ENCODE measurements around the gene OR10AD1.
"Not testable (repeated sequence)": the region's sequence is repeated elsewhere in the genome, so short reads cannot be mapped to it uniquely, and the experiment has no call there.

The OR10AD1 gene

DNA sequence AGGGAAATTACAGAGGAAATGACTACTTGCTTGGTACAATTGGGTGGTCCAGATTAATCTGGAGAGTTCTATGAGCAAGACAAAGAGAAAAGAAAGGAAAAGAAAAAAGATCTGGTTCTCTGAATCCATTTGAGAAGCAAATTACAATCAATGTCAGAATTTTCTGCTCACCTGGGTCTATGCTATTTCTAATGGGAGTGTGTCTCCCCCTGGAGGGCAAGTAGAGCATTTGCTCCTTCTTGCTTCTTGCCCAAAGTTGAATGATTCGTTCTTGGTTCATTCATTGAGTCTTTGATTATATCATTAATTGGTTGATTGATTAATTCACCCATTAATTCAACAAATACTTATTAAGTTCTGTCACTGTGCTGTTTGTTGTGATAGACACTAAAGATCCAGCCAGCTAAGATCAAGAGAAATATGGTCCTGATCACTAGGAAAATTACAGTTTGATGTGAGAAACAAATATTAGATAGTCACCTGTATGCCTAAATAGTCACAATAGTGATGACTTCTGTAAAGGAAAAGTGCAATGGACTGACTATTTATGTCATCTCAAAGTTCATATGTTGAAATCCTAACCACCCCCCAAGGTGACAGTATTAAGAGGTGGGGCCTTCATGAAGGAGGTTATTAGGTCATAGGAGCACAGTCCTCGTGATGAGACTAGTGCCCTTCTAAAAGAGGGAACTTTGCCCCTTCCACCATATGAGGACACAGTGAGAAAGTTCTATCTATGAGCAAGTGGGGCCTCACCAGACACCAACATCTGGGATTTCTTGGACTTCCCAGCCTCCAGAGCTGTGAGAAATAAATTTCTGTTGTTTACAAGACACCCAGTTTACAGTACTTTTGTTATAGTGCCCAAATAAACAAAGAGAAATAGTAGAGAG is 37.8 kb downstream of the OR10AD1 start:
- Histone ChIP-seq H3K4me3 (no peak overlapping the region), H3K27ac (no peak overlapping the region)

DNA sequence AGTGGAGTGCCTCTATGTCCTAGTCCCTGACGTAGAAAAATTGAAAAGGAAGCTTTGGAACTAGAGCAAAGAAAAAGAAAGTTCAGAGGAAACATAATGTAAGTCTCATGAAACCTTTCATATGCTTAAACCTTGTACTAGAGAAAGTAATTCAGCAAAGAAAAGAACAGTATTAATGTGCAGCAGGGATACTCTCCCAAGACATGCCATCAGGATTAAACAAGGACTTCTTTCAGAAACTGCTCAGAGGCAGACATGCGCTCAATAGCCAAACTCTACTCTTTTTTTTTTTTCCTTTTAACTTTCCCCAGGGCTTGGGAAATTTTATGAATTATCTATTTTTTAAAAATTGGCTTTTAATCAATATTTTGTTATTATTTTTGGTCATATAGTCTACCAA is 38.6 kb downstream of the OR10AD1 start:
- H3K27ac ChIP-seq, result no peak overlapping the region
- H3K4me3 ChIP-seq, result no peak overlapping the region

DNA sequence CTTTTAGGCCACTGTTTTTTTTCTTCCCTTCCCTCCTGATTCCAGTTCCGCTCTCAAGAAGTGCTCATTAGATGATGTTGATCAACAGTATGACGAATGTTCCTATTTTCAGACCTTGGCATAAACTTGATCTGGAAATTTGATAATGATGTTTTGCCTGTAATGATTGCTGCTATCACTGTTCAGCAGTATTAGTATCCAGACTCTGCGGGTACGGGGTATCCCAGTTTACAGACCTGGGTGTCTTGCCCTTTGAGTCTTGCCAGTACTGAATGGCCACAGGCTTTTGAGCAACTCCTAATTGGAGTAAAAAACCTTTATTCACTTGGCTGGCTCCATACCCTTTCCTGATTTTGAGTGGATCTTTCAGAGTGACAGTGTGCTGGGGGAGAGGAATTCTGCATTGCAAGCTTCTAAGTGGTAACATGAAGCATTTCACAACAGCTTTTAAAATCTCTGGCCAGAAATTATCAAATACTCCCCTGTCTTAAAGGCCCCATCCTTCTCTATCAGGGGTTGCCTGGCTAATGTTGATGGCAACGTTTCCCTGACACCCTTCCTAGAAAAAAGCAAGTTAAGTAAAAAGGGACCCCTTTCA is 39.8 kb downstream of the OR10AD1 start:
- no peak overlapping the region for H3K27ac ChIP-seq

DNA sequence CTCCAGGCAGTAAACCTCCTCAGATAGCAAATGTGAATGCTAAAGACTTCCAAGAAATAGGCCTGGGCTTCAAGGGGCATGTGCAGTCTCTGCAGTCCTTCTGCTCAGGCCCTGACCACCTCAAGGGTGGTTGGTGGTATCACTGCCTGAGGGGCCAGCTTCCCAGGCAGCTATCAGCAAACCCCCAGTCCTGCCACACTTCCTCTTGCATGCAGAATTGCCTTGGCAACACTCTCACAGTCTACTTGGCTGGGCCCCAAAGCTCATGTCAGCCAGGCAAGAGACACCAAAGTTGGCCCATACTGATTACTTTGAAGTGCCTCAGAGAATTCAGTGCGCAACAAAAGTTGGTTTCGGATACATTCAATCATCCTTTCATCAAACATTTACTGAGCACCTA is 42.3 kb downstream of the OR10AD1 start:
- H3K4me3 ChIP-seq, result no peak overlapping the region
- H3K27ac ChIP-seq, result no peak overlapping the region

More for the DNA sequence above, 39.8 kb downstream of the OR10AD1 start:
- no peak overlapping the region for H3K4me3 ChIP-seq

DNA sequence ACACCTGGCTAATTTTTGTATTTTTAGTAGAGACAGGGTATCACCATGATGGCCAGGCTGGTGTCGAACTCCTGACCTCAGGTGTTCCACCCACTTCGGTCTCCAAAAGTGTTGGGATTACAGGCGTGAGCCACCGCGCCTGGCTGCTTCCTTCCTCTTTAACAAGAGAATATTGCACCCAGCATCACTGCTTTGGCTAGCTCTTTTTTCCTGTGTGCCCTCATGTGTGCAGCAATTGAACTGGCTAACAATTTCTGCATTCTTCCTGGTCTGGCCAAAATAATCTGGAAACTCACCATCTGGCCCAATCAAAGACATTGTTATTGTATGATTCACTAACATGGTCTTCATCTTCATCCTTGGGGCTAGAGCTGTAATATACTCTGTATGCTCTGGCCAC is 43.0 kb downstream of the OR10AD1 start:
- Histone ChIP-seq H3K27ac (no peak overlapping the region), H3K4me3 (no peak overlapping the region)

DNA sequence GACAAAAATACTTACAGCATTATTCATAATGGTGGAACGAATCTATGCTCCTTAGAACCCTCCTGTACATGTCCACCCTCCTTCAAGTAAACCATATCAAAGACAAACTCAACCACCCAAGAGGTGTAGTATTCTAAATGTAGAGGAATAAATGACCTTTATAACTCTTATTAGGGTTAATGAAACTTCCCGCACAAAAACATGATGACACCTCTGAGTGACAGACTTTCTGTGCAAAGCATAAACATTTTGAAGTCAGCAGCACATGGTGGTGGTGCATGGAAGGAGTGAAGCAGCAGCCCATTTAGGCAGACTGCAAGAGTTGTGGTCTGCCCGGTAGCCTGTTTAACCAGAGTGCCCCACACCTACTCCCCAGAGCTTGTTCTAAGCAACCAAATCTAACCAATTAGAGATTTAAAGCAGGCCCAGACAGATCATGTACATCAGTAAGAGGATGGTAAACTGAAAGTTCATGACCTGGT is 45.2 kb downstream of the OR10AD1 start:
- Histone ChIP-seq H3K27ac (peak overlapping the region in 19 of 21 experiments; percentile 34 to 91 (median 85)), H3K4me3 (peak overlapping the region; percentile 64 to 94 (median 89))

DNA sequence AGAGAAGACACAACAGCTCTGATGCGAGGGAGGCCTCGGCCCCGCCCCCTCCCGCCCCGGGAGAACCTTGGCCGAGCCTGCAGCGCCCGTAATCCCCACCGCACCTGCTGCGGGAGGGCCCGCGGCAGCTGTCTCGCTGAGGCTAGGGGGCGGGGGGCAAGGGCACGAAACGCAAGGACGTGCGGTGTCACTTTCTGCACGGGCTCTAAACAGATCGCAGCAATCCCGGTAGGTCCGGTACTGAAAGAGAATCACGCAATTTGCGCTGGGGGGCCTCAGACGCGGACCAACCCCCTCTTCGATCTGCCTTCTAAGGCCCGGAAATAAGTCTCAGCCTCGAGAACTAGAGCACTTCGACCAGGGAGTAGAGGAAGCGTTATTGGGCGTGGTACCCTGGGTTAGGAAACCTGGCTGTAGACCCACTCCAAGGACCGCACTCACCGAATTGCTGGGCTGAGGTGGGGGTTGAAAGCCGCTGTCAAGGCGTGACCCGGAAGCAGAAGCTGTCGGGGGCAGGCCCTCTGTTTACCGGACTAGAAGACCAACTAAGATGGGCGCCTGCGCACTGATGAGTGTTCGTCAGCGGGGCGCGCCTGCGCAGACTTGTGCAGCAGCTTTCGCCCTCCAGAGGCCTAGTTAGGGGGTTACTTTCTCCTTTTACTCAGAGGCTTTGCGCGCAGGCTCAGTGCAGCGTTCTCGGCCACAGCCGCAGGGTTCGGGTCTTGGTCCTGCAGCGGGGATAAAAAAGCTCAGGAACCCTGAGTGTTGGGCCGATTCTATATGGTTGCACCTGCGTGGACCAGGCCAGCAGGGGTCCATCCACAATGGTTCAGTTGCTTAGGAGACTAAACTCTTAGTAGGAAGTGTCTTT is 45.8 kb downstream of the OR10AD1 start, which contains the start of gene ASB8:
ASB8 (minus strand) TSS at position 498 of the 871 bp plus-strand sequence. CDS start 4,019 bp downstream, outside the sequence.
- peak within 1 kb of the TSS in 20 of 21 experiments; percentile 67 to 91 (median 85) for H3K27ac ChIP-seq
- peak within 1 kb of the TSS; percentile 64 to 94 (median 89) for H3K4me3 ChIP-seq

DNA sequence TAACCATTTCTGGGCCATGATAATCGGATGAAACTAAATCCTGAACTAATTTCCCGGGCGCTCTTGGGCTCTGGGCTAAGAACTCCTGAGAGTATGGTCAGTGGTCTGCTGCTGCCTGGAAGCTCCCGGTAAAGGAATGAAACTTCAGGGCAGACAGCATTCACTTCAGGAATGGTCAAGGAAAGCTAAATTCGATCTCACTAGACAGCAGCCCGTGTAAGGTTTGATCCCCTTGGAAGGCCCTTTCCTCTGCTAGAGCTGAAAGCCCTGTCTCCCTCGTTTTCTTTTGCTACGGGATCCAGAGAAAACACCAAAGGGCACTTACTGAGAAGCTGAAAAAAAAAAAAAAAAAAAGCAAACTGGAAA is 46.5 kb downstream of the OR10AD1 start:
- Histone ChIP-seq H3K27ac (peak overlapping the region in 19 of 21 experiments; percentile 67 to 91 (median 85)), H3K4me3 (peak overlapping the region; percentile 64 to 94 (median 89))

DNA sequence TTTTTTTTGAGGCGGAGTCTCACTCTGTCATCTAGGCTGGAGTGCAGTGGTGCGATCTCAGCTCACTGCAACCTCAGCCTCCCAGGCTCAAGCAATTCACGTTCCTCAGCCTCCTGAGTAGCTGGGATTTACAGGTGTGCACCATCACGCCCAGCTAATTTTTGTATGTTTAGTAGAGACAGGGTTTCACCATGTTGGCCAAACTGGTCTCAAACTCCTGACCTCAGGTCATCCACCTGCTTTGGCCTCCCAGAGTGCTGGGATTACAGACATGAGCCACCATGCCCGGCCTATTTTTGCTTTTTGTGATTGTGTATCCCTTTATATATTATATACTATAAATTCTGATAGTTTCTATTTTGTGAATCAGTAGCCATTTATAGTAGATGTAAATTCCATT is 47.3 kb downstream of the OR10AD1 start:
- not testable (repeated sequence) for H3K27ac ChIP-seq, H3K4me3 ChIP-seq

Measured in skin epidermis (tissue), 12 donors.